ENCODE results near the gene FAAP20.

Gene FAAP20

GRCh38 chr1:2212532-2213491 lies 18.2 kb upstream of the FAAP20 start:
- no peak for DNase-seq (ENCODE audit: low read depth in 1 of 2, low spot score in 1 of 2)

DNA sequence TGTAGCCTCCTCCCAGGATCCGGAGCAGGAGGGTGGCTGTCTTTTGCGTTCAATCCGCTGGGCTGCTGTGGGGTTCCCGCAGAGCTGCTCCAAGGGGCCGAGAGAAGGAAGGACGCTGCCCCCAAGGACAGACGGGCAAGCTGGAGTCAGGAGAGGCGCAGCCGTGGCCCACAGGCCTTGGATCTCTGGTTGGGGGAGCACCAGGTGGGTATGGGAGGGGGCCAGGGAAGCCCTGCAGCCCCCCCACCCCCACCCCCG lies 17.6 kb upstream of the FAAP20 start:
- no peak for DNase-seq (ENCODE audit: low read depth in 1 of 2, low spot score in 1 of 2)

- DNase-seq (ENCODE audit: low read depth in 1 of 2, low spot score in 1 of 2): no peak
Observed at GRCh38 chr1:2210786-2211185, 16.2 kb upstream of the FAAP20 start.

DNA sequence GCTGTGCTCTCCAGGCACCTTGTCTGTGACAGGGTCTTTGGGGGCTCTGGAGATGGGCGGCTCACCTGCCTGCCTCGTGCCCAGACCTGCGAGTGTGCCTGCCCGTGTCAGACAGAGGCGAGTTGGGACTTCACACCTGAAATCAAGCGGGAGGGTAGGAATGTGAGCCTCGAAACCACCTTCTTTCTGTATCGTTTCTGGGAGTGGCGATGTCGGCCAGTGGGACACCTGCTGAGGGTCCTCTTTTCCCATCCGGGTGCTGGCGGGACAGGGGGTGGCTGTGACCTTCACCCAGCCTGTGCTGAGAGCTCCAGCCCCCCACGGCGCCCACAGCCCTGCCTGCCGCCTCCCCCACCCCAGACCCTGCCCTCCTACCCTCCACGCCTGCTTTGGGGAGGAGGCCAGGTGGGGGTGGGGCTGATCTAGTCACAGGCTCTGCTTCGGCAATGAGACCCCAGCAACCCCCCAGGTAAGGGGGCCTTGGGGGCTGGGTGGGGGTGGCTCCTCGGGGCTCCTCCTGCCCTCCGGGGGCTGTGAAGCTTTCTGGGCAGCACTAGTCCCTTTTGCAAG lies 15.6 kb upstream of the FAAP20 start:
- no peak for DNase-seq (ENCODE audit: low read depth in 1 of 2, low spot score in 1 of 2)

DNA sequence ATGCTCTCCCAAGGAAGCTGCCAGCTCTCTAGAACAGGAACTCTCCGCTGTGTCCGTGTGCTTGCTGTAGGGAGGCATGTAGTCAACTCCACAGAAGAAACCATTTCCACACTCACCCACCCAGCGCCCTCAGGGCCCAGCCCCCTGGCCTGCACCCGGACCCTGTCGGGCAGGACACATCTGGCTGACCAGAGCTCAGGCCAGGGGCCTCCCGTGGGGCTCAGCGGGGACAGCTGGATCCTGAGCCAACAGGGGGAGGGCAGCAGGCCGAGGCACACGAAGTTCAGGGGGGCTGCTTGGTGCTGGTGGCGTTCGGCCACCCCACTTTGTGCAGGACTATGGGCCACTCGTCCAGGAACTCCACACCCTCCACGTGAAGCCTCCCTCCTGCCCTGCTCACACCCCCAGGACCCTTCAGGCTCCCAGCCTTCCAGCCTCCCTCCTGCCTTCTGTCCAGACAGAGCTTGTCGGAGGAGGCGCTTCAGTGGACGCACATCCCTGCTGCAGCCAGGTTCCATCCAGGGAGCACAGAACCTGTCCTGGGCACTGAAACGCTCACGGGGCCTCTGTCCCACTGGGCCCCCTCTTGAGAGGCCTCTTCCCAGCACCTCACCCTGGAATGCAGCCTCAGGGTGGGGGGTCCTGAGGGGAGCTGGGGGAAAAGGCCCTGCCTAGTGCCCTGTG lies 15.0 kb upstream of the FAAP20 start:
- DNase-seq (ENCODE audit: low read depth in 1 of 2, low spot score in 1 of 2): no peak

DNA sequence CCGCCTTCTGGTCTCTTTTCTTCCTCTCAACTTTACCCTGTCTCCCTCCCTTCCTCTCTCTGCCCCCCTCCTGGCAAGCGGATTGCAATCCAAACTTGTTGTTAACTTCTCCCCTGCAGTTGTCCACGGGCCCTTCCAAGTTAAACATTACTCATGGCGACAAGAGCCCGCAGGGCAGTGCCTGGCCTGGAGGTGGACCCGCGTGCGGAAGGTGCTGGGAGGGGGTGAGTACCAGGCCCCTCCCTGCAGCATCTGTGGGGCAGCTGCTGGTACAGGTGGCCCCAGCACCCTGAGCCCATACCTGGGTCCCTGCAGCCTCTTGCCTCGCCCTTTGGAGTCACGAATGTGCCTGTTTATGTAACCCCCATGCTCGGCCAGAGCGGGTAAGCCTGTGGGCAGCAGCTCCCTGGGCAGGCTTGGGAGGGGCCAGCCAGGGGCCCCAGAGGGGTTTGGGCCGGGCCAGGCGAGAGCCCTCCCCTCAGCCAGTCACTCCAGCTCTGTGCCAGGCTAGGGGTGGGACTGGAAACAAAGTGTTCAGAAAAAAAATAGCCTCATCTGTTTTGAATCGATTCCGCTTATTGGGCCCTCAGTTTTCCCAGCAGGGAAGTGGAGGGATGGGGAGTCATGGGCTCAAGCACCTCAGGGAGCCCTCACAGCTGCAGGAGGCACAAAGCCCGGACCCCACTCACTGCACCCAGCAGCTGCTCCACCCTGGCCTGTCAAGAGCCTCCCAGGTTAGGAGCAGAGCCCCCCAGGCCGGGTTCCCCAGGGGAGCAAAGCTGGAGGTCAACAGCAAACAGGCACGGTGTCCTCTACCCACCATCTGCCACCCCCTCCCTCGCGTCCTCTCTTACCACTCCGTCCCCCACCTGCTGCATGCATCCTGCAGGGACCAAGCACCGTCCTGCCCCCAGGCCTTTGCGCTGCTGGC lies 14.0 kb upstream of the FAAP20 start:
- no peak for DNase-seq (ENCODE audit: low read depth in 1 of 2, low spot score in 1 of 2)

DNA sequence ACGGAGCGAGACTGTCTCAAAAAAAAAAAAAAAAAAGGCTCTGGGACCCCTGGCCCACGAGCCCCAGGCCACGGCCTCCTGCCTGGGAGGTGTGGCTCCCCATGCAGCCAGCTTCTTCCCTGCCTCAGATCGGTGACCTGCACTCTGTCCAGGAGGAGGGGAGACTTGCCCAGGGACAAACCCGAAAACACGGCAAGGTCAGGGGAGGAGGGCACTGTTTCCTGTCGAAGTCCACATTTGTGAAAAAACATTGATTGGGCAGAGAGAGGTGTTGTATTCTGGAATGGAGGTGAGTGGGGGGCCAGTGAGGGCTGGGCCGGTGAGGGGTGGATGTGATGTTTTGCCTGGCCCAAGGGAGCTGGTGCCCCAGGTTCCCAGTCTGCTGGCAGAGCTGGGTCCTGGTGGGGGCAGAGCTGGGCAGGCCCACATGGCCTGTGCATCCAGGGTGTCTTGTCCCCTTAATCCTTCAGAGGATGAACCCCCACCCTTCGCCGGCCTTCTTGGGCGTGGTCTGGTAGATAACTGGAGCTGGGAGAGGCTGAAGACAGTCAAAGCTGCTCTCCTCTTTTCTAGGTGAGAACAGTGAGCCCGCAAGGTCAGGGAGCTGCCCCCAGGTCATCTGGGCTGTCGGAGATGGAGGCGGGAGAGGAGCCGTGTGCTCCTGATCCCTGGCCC lies 12.4 kb upstream of the FAAP20 start:
- DNase-seq (ENCODE audit: low read depth in 1 of 2, low spot score in 1 of 2): no peak

DNA sequence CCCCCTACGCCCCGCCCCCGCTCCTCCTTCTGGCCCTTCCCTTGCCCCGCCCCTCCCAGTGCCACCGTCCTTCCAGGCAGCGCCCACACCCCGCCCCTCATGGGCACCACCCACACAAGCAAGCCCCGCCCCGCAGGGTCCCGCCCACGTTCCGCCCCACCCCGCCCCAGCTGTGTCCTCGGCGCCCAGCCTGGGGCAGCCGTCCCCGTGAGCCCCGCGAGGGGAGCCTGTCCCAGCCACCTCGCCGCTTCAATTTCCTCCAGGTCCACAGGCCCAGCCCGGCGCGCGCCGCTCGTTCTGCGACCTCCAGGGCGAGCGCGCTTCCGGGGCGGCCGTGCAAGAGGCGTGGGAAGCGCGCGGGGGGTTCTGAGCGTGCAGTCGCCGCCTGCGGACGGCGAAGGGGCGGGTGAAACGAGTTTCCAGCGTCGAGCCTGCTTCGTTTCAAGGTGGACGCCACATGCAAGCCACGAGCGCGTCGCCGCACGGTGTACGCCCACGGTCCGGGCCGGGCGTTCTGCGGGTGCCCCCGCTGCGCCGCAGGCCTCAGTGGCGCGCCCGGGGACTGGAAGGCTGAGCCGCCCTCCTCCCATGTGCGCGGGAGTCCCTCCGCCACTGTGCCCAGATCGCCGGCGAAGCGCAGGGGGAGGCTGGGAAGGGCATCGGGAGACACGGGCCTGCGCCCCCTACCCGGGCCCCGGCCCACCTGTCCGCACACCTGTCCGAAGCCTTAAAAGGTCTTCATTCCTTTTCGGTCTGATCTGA lies 10.8 kb upstream of the FAAP20 start:
- peak; percentile 77 to 87 for DNase-seq (ENCODE audit: low read depth in 1 of 2, low spot score in 1 of 2)

GRCh38 chr1:2204415-2205190 lies 10.0 kb upstream of the FAAP20 start:
- DNase-seq (ENCODE audit: low read depth in 1 of 2, low spot score in 1 of 2): no peak

DNA sequence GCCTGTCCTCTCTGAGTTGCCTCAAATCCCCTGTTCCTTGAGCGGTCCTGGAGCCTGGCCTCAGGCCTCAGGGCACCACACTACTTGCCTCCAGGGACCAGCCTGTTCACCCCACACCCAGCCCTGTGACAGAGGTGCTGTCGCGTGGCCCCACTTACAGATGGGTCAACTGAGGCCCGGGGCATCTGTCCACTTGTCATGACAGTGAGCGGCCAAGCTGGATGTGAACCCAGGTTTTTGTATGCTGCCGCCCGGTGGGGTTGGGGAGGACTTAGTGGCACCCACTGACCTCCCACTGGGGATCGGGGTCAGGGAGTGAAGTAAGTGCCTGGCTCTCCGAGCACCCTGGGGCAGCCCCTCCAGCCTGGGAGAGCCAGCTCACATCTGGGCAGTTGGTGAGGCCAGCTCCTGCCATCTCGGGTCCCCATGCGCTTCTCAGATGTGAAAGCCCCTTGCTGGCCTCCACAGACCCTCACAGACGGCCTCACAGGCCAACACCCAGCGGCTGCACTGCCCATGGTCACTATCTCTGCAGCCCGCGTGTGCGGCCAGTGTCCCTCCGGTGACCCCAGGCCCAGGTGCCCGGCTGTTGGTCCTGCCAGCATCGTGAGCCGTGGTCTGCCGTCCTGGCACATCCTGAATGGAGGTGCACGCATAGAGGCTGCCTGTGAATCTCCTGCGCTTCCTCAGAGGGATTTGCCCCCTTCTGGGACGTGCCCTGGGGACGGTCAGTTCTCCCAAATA lies 9.3 kb upstream of the FAAP20 start:
- DNase-seq (ENCODE audit: low read depth in 1 of 2, low spot score in 1 of 2): no peak

GRCh38 chr1:2202843-2203601 lies 8.4 kb upstream of the FAAP20 start:
- no peak for DNase-seq (ENCODE audit: low read depth in 1 of 2, low spot score in 1 of 2)

- no peak for DNase-seq (ENCODE audit: low read depth in 1 of 2, low spot score in 1 of 2)
Observed at GRCh38 chr1:2202008-2202575, 7.5 kb upstream of the FAAP20 start.

DNA sequence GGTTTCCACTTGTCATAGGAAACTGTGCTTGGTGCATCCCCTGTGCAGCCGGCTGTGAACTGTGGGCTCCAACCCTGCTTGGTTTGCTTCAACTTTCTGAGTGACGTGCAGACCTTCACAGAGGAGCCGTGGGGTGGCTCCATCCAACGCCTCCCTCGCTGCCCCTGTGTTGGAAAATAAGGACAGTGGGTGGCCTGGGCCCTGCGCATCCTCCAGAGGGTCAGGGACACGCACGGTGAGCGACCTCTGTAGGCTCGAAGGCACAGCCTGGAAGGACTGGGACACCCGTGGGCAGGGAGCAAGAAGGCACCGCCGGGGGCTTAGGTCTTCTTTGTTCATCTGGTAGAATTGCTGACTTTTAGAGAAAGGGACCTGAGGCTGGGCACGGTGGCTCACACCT lies 6.5 kb upstream of the FAAP20 start:
- no peak for DNase-seq (ENCODE audit: low read depth in 1 of 2, low spot score in 1 of 2)

GRCh38 chr1:2200308-2200943 lies 5.9 kb upstream of the FAAP20 start:
- DNase-seq (ENCODE audit: low read depth in 1 of 2, low spot score in 1 of 2): no peak

DNA sequence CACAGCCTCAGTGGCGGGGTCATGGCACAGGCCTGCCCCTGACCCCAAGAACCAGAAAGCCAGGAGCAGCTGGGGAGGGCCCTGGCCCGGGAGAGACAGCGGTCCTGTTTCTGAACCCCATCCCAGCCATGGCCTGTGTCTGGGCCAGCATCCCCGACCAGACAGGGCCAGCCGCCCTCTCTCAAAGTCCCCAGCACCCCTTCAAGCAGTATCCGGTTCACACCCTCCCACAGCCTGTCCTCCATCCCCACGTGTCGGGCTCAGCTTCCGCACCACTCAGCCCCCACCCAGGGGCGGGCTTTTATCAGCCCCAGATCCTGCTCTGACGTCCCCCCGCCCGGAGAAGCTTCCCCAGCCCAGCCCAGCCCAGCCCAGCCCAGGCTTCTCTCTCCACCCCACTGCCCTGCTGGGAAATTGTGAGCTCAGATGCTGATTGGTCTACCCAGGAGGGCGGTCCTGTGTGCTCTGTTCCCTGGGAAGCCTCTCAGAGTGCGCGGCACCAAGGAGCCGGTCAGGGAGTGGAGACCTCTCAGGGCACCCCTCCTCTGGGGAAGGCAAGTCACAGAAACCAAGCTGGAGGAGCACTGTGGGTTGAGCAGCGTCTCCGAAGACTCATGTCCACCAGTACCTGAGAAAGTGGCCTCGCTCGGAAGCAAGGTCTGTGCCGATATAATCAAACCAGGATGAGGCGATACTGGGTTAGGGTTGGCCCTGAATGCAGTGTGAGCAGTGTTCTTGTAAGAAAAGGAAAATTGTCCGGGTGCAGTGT lies 4.7 kb upstream of the FAAP20 start:
- peak; percentile 55 to 81 for DNase-seq (ENCODE audit: low read depth in 1 of 2, low spot score in 1 of 2)

GRCh38 chr1:2198571-2198970 lies 4.0 kb upstream of the FAAP20 start:
- DNase-seq (ENCODE audit: low read depth in 1 of 2, low spot score in 1 of 2): no peak

Measured in activated CD4-positive, alpha-beta T cell treated with anti-CD3 and anti-CD28 coated beads, Interleukin-2, amount 50 U/mL, for 24 hours (primary cell).